ENCODE data around the gene CCDC3.

- TF ChIP-seq, protein P1, sequence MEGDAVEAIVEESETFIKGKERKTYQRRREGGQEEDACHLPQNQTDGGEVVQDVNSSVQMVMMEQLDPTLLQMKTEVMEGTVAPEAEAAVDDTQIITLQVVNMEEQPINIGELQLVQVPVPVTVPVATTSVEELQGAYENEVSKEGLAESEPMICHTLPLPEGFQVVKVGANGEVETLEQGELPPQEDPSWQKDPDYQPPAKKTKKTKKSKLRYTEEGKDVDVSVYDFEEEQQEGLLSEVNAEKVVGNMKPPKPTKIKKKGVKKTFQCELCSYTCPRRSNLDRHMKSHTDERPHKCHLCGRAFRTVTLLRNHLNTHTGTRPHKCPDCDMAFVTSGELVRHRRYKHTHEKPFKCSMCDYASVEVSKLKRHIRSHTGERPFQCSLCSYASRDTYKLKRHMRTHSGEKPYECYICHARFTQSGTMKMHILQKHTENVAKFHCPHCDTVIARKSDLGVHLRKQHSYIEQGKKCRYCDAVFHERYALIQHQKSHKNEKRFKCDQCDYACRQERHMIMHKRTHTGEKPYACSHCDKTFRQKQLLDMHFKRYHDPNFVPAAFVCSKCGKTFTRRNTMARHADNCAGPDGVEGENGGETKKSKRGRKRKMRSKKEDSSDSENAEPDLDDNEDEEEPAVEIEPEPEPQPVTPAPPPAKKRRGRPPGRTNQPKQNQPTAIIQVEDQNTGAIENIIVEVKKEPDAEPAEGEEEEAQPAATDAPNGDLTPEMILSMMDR (conservative IDR thresholded peaks at IDR 0.05; ENCODE audit: low read depth, low read length): no peak
- no peak for TF ChIP-seq EZH2 (IDR thresholded peaks at IDR 0.05; ENCODE audit: borderline replicate concordance, low read depth, low read length, poor library complexity, severe bottlenecking)
Observed at GRCh38 chr10:13047529-13048206, 46.2 kb upstream of the CCDC3 start.
